GM12891 (cell line): Measurements from ENCODE around the gene BMP6.

Source experiments
- POLR2A ChIP-seq: IDR thresholded peaks from 2 replicates; pipeline ENCODE4 v1.6.1; 2011; ENCODE audit warnings: low read depth, low read length, control low read depth
- POLR2AphosphoS5 ChIP-seq: IDR thresholded peaks from 2 replicates; pipeline ENCODE4 v1.6.1; 2011; ENCODE audit warnings: low read depth, low read length, control low read depth
- SPI1 ChIP-seq: IDR thresholded peaks from 2 replicates; pipeline ENCODE4 v1.6.1; 2011; ENCODE audit warnings: low read depth, low read length, control low read depth
- TAF1 ChIP-seq: IDR thresholded peaks from 2 replicates; pipeline ENCODE4 v1.6.1; 2011; ENCODE audit warnings: low read depth, low read length, control low read depth

DNA sequence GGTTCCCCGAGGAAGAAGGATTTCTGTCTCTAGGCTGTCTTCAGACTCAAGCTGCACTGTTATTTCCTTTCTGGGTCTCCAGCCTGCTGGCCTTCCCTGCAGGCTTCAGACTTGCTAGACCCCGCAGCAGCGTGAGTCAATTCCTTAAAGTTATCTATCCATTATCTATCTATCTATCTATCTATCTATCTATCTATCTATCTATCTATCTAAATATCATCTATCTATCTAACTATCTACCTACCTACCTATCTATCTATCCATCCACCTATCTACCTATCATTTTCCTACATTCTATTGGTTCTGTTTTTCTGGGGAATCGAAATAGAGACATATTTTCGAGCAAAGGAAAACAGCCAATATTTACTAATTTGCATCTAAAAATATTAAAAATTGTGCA, 48.7 kb upstream of the BMP6 start:
- no peak for TF ChIP-seq SPI1
- no peak for TF ChIP-seq POLR2AphosphoS5
- TF ChIP-seq POLR2A, result no peak
- TF ChIP-seq TAF1, result no peak
